Muscle layer of duodenum (tissue), 2 donors: ENCODE results near the gene KIAA2012.

ENCODE experiments used
- H3K27ac ChIP-seq: one replicate; pipeline ENCODE4 v1.7.0; 2013; ENCODE audit warnings: mild to moderate bottlenecking, low read length
- H3K27me3 ChIP-seq: one replicate; pipeline ENCODE4 v1.7.0; 2013; ENCODE audit warnings: low read depth, mild to moderate bottlenecking, control low read depth, low read length
- H3K36me3 ChIP-seq, 2 donors: one replicate each; pipeline ENCODE4 v1.7.0; 2013; ENCODE audit warnings: low read length in 2 of 2, control low read depth in 1 of 2, mild to moderate bottlenecking in 1 of 2; ENCODE audit not compliant: insufficient read depth in 2 of 2, control insufficient read depth in 1 of 2
- H3K4me1 ChIP-seq, 2 donors: one replicate each; pipeline ENCODE4 v1.7.0; 2013; ENCODE audit warnings: low read length in 2 of 2, mild to moderate bottlenecking in 2 of 2, control low read depth in 1 of 2, moderate library complexity in 1 of 2; ENCODE audit not compliant: insufficient read depth in 2 of 2, control insufficient read depth in 1 of 2
- H3K4me3 ChIP-seq, 2 donors: one replicate each; pipeline ENCODE4 v1.7.0; 2013; ENCODE audit warnings: low read length in 2 of 2, low read depth in 1 of 2, mild to moderate bottlenecking in 1 of 2
- H3K9me3 ChIP-seq, 2 donors: one replicate each; pipeline ENCODE4 v1.7.0; 2013; ENCODE audit warnings: low read length in 2 of 2, control low read depth in 1 of 2, mild to moderate bottlenecking in 1 of 2; ENCODE audit not compliant: control insufficient read depth in 1 of 2
- donor health status: healthy.

Gene KIAA2012

DNA sequence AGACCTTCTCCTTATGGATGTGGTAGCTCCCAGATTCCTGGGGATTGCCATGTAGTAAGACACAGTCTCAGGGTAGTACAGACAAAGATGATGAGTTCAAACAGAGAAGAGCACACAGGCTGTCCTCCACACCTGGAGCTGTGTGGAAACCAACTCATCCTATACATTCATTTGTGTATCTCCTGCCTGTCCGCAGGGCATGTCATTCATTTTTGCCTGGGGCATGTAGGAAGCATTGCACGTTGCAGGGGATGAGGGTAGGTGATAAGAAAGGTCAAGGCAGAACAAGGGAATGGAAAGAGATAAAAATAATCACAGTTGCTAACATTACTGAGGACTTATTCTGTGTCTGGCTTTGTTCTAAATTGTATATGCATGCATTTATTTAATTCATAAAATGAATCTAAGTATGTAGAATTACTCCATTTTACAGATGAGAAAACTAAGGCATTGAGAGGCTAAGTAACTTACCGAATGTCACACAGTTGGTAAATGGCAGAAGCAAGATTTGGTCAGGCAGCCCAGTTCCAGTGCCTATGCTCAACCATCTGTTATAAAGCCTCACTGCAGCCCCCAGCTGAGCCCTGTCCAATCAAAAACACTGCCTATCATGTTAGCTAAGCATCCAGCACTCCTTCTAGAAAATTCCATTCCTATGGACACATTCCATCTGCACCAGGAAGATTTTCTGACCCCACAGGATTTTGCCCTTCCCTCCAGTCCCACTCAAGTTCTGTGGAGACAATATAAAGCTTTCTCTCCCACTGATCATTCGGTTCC, 84.3 kb downstream of the KIAA2012 start:
- peaks cover 0 to 17% of the 10 kb centered on the region in 2 donors for H3K4me1 ChIP-seq
- H3K4me3 ChIP-seq, result no peak overlapping the region
- no peaks in the 10 kb centered on the region for H3K36me3 ChIP-seq
- H3K27me3 ChIP-seq, result no peaks in the 10 kb centered on the region
- H3K9me3 ChIP-seq, result no peaks in the 10 kb centered on the region
- H3K27ac ChIP-seq, result no peak overlapping the region

- Histone ChIP-seq H3K36me3 (no peaks in the 10 kb centered on the region), H3K9me3 (no peaks in the 10 kb centered on the region), H3K4me3 (no peak overlapping the region), H3K27me3 (no peaks in the 10 kb centered on the region), H3K4me1 (peaks cover 0 to 17% of the 10 kb centered on the region in 2 donors), H3K27ac (no peak overlapping the region)
Measured at GRCh38 chr2:202158796-202159195, 85.7 kb downstream of the KIAA2012 start.

- H3K27ac ChIP-seq, result no peak overlapping the region
Measured at GRCh38 chr2:202161151-202161835, 88.2 kb downstream of the KIAA2012 start.

DNA sequence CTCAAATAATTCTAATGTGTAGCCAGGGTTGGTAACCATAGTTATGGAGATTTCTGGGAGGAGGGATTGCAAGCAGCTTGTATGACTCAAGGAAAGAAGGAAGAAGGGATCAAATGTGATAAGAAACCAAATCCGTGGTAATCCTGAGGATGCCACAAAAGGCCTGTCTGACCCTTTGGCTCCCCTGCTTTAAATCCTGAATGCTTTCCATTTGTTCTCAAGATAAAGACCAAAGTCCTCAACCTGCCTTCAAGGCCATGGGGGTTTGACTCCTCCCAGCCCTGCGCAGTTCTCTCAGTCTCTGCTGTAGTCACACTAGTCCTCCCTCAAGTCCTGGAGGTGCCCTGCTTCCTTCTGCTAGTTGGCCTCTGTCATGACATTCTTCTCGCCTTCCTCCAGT, 91.4 kb downstream of the KIAA2012 start:
- H3K27ac ChIP-seq, result no peak overlapping the region
- H3K4me1 ChIP-seq, result peaks cover 0 to 12% of the 10 kb centered on the region in 2 donors
- no peaks in the 10 kb centered on the region for H3K27me3 ChIP-seq
- no peaks in the 10 kb centered on the region for H3K9me3 ChIP-seq
- no peak overlapping the region for H3K4me3 ChIP-seq
- H3K36me3 ChIP-seq, result no peaks in the 10 kb centered on the region

More at GRCh38 chr2:202161151-202161835, 88.2 kb downstream of the KIAA2012 start:
- Histone ChIP-seq H3K9me3 (no peaks in the 10 kb centered on the region), H3K27me3 (no peaks in the 10 kb centered on the region), H3K4me1 (peaks cover 0 to 12% of the 10 kb centered on the region in 2 donors), H3K36me3 (no peaks in the 10 kb centered on the region), H3K4me3 (no peak overlapping the region)

DNA sequence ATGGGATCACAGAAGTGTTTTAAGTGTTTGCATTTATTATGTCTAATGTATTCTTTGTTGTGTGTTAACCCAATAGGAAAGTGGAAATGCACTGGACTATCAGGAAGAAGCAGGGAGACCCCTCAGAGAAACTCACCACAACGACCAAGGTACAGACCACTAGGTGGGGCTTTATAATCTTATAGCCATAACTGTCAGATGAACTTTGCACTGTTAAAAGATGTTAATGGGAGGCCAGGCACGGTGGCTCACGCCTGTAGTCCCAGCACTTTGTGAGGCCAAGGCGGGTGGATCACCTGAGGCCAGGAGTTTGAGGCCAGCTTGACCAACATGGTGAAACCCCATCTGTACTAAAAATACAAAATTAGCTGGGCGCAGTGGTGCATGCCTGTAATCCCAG, 92.2 kb downstream of the KIAA2012 start:
- Histone ChIP-seq H3K27me3 (no peaks in the 10 kb centered on the region), H3K4me3 (no peak overlapping the region), H3K27ac (no peak overlapping the region), H3K9me3 (no peaks in the 10 kb centered on the region), H3K4me1 (peaks cover 0 to 12% of the 10 kb centered on the region in 2 donors), H3K36me3 (no peaks in the 10 kb centered on the region)

DNA sequence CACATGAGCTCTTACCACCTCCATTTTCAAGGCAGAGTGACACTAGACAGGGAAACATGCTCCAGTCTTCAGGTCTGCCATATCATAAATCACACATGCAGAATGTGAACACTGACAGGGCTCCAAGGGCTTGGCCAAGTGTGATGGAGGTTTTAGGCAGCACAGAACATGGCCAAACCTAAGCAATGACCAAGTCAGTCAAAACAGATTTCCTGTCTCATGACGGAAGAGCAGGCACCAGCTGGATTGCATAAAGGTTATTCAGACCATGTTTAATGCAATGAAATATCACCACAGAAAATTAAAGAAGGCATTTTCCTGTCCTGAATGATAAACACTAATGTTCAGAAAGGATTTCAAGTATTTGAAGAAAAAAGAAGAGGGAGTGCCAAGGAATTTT, 92.9 kb downstream of the KIAA2012 start:
- Histone ChIP-seq H3K27ac (no peak overlapping the region), H3K9me3 (no peaks in the 10 kb centered on the region), H3K27me3 (no peaks in the 10 kb centered on the region), H3K4me1 (peaks cover 0 to 9% of the 10 kb centered on the region in 2 donors), H3K36me3 (no peaks in the 10 kb centered on the region), H3K4me3 (no peak overlapping the region)

GRCh38 chr2:202169131-202169530, 96.1 kb downstream of the KIAA2012 start:
- H3K27me3 ChIP-seq, result no peaks in the 10 kb centered on the region
- H3K36me3 ChIP-seq, result no peaks in the 10 kb centered on the region
- no peak overlapping the region for H3K27ac ChIP-seq
- peaks cover 0 to 12% of the 10 kb centered on the region in 2 donors for H3K4me1 ChIP-seq
- H3K9me3 ChIP-seq, result no peaks in the 10 kb centered on the region
- no peak overlapping the region for H3K4me3 ChIP-seq

- Histone ChIP-seq H3K27me3 (no peaks in the 10 kb centered on the region), H3K27ac (no peak overlapping the region), H3K4me1 (peaks cover 0 to 12% of the 10 kb centered on the region in 2 donors), H3K36me3 (no peaks in the 10 kb centered on the region), H3K9me3 (no peaks in the 10 kb centered on the region), H3K4me3 (no peak overlapping the region)
Measured at GRCh38 chr2:202169832-202170424, 96.9 kb downstream of the KIAA2012 start.

DNA sequence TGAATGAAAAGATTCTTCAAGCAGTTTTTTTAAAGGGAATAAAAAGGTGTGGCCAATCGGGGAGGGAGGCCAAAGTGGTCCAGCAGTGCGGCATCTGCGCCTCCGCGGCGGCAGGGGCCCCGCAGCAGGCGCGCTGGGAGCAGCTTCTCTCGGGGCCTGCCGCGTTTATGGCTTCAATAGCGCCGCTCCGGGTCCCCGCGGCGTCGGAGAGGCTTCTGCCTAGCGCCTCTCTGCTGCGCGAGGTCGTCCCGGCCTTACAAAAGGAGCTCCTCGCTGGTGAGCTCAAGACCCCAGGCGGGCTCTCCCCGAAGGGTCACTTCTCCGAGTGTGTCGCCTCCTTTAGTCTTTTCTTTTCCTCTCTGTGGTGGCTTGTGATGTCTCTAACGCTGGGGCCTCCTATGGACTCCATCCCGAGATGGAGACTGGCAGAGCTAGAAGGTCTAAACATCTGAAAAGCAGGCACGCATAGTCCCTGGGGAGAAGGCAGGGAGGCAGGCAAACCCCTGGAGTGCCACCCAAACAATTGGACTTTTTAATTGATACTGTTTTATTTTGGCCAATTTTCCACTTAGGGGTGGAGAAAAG, 98.3 kb downstream of the KIAA2012 start:
- H3K9me3 ChIP-seq, result no peaks in the 10 kb centered on the region
- no peaks in the 10 kb centered on the region for H3K27me3 ChIP-seq
- H3K4me1 ChIP-seq, result peaks cover 0 to 12% of the 10 kb centered on the region in 2 donors
- no peaks in the 10 kb centered on the region for H3K36me3 ChIP-seq
- peak overlapping the region; percentile 32 to 42 for H3K4me3 ChIP-seq
- H3K27ac ChIP-seq, result no peak overlapping the region

DNA sequence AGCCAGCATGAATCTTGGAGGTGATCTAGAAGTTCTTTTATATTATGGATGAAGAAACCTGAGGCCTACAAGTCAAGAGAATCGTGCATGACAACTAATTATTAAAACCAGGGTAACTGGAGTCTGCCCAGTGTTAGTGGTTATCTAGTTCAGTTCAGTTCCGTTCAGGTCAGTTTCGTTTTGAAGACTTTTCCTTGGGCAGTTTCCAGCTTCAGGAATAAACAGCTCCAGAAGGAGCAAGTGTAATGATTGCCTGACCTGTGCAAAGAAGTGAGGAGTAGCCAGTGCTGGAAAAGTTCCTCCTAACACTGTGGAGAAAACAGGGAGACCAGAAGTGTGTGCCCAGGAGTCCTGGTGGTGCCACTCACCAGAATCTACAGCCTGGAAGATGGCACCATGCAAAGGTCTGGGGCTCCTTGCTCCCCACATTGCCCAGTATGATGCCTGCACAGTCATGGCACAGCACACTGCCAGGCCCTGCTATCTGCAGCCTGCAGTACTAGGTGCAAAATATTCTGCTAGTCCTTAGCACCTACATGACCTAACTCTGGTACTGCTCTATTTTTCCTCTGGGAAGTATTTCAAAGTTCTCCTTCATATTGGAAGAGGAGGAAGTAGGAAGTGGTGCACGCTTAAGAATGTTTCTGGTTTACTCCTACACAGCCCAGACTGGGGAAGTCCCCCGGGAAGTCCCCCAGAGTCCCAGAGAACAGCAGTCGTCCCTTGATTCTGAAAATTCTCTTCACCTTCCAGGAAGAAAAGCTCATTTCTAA, 99.6 kb downstream of the KIAA2012 start:
- peak overlapping the region in 1 of 2 donors; percentile 7 for H3K4me3 ChIP-seq
- peak overlapping the region; percentile 65 for H3K27ac ChIP-seq
- H3K36me3 ChIP-seq, result no peaks in the 10 kb centered on the region
- no peaks in the 10 kb centered on the region for H3K9me3 ChIP-seq
- peaks cover 0 to 12% of the 10 kb centered on the region in 2 donors for H3K4me1 ChIP-seq
- no peaks in the 10 kb centered on the region for H3K27me3 ChIP-seq
